Astrocyte of the cerebellum (primary cell): ENCODE measurements around the gene BICD1.

Source experiments
- DNase-seq: peaks from one replicate; pipeline ENCODE4 v3.0.0-alpha.2; 2011; ENCODE audit warnings: low read depth
- H3K4me3 ChIP-seq: 2 replicates; pipeline ENCODE4 v1.5.1; 2011; ENCODE audit warnings: mild to moderate bottlenecking, low read depth, low read length, moderate library complexity
- in situ Hi-C: cut with HindIII; loops from 2 replicates; pipeline ENCODE4 v1.10.0; 2017; ENCODE audit warnings: low sequenced_read_pairs
- TF ChIP-seq, protein P1 (sequence below): IDR thresholded peaks from 2 replicates; pipeline ENCODE4 v1.5.1; 2012; ENCODE audit warnings: low read length, low read depth, moderate library complexity, mild to moderate bottlenecking; ENCODE audit errors: missing control alignments

Gene BICD1

DNA sequence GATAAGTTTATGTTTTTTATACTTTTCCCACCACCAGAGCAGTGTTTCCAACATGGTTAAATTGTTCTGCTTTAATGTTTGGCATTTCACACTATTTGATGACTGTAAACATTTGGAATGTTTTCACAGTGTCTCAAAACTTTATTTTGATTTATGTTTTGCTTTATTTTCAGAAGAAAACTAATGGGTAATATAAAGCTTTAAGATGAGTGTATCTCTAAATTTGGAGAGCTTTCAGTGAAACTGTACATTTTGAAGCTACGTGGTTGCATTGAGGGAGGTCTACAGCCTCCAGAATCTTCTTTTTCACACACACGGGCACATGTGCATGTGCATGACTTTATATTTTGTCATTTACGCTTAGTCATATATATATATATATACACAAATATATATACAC is 10.7 kb downstream of the BICD1 start:
- in situ Hi-C loops: no loop called here

DNA sequence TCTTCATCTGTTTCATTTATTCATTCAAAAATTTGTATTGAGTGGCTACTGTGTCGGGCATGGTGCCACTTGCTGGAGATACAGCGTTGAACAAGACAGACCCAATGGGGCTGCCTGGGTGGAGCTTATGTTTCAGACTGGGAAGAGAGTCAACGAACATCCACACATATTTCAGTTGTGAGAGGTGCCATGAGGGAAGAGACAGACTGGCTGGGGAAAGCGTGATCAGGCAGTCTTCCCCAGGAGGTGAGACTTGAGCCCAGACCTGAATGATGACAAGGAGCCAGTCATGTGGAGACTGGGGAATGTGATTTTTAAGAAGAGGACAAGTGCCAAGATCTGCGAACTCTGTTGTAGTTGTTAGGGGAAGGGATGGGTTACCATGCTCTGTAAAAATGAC is 12.2 kb downstream of the BICD1 start:
- in situ Hi-C loops: no loop called here
- H3K4me3 ChIP-seq: no peak overlapping the region
- DNase-seq: no peak
- TF ChIP-seq, protein P1, sequence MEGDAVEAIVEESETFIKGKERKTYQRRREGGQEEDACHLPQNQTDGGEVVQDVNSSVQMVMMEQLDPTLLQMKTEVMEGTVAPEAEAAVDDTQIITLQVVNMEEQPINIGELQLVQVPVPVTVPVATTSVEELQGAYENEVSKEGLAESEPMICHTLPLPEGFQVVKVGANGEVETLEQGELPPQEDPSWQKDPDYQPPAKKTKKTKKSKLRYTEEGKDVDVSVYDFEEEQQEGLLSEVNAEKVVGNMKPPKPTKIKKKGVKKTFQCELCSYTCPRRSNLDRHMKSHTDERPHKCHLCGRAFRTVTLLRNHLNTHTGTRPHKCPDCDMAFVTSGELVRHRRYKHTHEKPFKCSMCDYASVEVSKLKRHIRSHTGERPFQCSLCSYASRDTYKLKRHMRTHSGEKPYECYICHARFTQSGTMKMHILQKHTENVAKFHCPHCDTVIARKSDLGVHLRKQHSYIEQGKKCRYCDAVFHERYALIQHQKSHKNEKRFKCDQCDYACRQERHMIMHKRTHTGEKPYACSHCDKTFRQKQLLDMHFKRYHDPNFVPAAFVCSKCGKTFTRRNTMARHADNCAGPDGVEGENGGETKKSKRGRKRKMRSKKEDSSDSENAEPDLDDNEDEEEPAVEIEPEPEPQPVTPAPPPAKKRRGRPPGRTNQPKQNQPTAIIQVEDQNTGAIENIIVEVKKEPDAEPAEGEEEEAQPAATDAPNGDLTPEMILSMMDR: no peak

More for the DNA sequence above, 10.7 kb downstream of the BICD1 start:
- no peak overlapping the region for H3K4me3 ChIP-seq
- TF ChIP-seq, protein P1: no peak
- no peak for DNase-seq

DNA sequence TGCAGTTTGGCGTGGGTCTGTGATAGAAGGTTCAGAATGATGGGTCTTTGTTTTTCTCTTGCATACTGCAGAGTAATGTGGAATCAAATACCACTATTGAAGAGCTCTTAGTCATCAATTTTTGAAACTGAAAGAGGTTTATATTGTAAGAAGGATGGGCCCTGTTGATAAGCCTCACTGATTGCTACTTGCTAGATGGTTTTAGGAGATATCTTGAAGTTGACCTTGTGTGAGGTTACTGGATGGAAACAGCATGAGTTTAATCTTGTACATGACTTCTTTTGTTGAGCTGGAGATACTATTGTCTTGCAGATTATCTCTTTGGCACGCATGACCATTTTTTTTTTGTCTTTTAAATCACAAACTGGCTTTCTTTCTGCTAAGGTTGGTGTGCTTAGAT is 13.8 kb downstream of the BICD1 start:
- H3K4me3 ChIP-seq: no peak overlapping the region
- DNase-seq: no peak
- TF ChIP-seq, protein P1: no peak
- in situ Hi-C loops: no loop called here

DNA sequence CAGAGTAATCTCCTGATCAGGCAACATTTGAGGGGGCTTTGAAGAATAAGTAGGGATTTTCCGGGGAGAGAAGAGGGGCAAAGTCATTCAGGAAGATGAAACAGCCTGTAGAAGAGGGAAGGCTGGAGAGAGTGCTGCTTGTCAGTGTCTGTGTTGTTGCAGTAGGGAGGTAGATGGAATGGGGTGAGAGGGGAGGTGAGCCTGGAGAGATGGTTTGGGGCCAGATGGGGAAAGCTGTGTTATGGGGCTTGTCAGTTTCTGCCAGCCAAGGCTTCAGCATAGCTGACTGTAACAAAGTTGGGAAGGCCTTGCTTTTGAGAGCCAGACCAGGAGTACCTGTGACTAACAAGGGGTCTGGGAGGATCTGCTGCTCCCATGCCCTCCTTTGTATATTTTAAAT is 18.0 kb downstream of the BICD1 start:
- DNase-seq: no peak
- TF ChIP-seq, protein P1: no peak
- in situ Hi-C loops: no loop called here
- H3K4me3 ChIP-seq: no peak overlapping the region

DNA sequence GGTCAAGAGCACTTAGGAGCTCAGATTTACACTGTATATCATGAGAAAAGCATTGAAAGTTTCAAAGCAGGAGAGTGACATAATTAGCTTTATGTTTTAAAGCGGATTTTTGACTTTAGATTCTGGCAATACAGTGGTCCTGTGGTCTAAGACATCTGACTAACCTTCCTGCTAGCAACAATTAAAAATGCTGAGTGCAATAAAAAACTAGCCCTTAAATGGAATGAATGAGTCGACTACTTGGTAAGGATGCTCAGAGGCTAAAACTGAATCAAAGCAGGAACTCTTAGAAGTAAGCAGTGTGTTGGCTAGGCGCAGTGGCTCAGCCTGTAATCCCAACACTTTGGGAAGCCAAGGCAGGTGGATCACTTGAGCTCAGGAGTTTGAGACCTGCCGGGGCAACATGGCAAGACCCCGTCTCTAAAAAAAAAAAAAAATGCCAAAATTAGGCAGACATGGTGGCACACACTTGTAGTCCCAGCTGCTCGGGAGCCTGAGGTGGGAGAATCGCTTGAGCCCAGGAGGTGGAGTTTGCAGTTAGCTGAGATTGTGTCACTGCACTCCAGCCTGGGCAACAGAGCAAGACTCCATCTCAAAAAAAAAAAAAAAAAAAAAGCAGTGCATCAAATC is 18.9 kb downstream of the BICD1 start:
- TF ChIP-seq, protein P1: no peak
- no peak for DNase-seq
- in situ Hi-C loops: no loop called here
- no peak overlapping the region for H3K4me3 ChIP-seq

DNA sequence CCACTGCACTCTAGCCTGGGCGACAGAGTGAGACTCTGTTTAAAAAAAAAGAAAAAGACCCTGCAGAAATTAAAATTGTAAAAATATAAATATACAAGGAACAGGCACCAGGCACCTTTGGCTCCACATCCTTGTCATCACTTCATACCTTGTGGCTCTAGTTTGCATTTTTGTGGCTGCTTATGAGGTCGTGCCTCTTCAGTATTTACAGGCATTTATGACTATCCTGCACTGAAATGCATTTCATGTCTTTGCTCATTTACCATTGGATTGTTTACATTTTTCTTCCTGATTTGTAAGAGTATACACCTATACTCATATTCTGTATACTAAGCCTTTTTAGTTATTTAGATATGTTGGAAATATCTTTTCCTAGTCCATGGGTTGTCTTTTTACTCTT is 20.1 kb downstream of the BICD1 start:
- H3K4me3 ChIP-seq: no peak overlapping the region
- DNase-seq: peak; percentile 72
- in situ Hi-C loops: no loop called here
- TF ChIP-seq, protein P1: no peak

DNA sequence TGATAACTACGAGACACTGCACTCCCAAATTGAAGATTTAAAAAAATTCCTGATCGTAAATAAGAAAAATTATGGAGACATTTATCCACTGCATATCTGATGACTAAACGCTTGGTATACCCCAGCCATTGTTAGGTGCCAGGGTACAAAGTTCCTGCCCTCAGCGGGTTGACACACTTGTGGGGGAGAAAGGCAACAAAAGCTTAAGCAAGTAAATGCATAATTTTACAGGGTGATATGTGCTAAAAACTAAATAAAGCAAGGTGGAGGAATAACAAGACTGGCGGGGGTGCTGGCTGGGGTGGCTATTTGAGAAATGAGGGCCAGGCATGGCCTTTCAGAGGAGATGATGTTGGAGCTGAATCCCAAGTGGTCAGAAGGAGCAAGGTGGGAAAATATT is 25.0 kb downstream of the BICD1 start:
- in situ Hi-C loops: no loop called here
- TF ChIP-seq, protein P1: no peak
- H3K4me3 ChIP-seq: no peak overlapping the region
- DNase-seq: no peak
